ENCODE data around the gene ESYT2. TPM values are rescaled to one million over a fixed set of nuclear protein-coding genes. Genes with fewer than 3 reads are reported as not detected.

ESYT2 gene
- total RNA-seq, 1 donor from 2014 or later: 102 TPM

- H3K4me3 ChIP-seq: peak overlapping the region; percentile 74 to 90
- no peak for DNase-seq (ENCODE audit: low spot score in 2 of 2)
- H3K4me1 ChIP-seq: peaks cover 0 to 21% of the 10 kb centered on the region in 2 donors
- peak overlapping the region; percentile 97 to 100 for H3K27ac ChIP-seq
- no peak for TF ChIP-seq CTCF (IDR thresholded peaks at IDR 0.05)
- no peaks in the 10 kb centered on the region for H3K9me3 ChIP-seq
- H3K36me3 ChIP-seq: peaks cover 0 to 4% of the 10 kb centered on the region in 2 donors
- no peaks in the 10 kb centered on the region for H3K27me3 ChIP-seq
- intact Hi-C loops (cut with DNase I): loop anchor here (2.0 to 10.0 kb wide), 3 partner anchors 25 to 267 kb away; partner anchors contain the start of gene NCAPG2
Observed at GRCh38 chr7:158827411-158828132, 1.7 kb downstream of the ESYT2 start.

GRCh38 chr7:158825628-158826289 is 3.5 kb downstream of the ESYT2 start:
- Histone ChIP-seq H3K4me1 (peaks cover 7 to 35% of the 10 kb centered on the region in 2 donors), H3K9me3 (no peaks in the 10 kb centered on the region), H3K4me3 (no peak overlapping the region), H3K27me3 (no peaks in the 10 kb centered on the region), H3K36me3 (peaks cover 0 to 4% of the 10 kb centered on the region in 2 donors), H3K27ac (peak overlapping the region in 1 of 2 donors; percentile 97)
- DNase-seq (ENCODE audit: low spot score in 2 of 2): no peak
- intact Hi-C loops (cut with DNase I): loop anchor here (10.0 kb wide), 1 partner anchor 269 kb away; no protein-coding TSS in a partner anchor
- no peak for TF ChIP-seq CTCF (IDR thresholded peaks at IDR 0.05)

GRCh38 chr7:158824028-158824427 is 5.3 kb downstream of the ESYT2 start:
- Histone ChIP-seq H3K4me3 (no peak overlapping the region), H3K9me3 (no peaks in the 10 kb centered on the region), H3K27ac (peak overlapping the region; percentile 41 to 97), H3K27me3 (no peaks in the 10 kb centered on the region), H3K4me1 (peaks cover 15 to 53% of the 10 kb centered on the region in 2 donors), H3K36me3 (peaks cover 0 to 4% of the 10 kb centered on the region in 2 donors)
- intact Hi-C loops (cut with DNase I): loop anchor here (10.0 kb wide), 1 partner anchor 271 kb away; no protein-coding TSS in a partner anchor
- no peak for TF ChIP-seq CTCF (IDR thresholded peaks at IDR 0.05)
- DNase-seq (ENCODE audit: low spot score in 2 of 2): no peak

GRCh38 chr7:158821171-158822031 is 7.9 kb downstream of the ESYT2 start:
- TF ChIP-seq CTCF (IDR thresholded peaks at IDR 0.05): no peak
- Histone ChIP-seq H3K36me3 (peaks cover 0 to 4% of the 10 kb centered on the region in 2 donors), H3K27ac (peak overlapping the region; percentile 77 to 89), H3K27me3 (no peaks in the 10 kb centered on the region), H3K4me1 (peaks cover 21 to 74% of the 10 kb centered on the region in 2 donors), H3K9me3 (no peaks in the 10 kb centered on the region), H3K4me3 (peak overlapping the region in 1 of 2 donors; percentile 29)
- no peak for DNase-seq (ENCODE audit: low spot score in 2 of 2)
- intact Hi-C loops (cut with DNase I): loop anchor here (10.0 kb wide), 1 partner anchor 273 kb away; no protein-coding TSS in a partner anchor

- H3K36me3 ChIP-seq: no peaks in the 10 kb centered on the region
- peak overlapping the region; percentile 56 to 89 for H3K27ac ChIP-seq
- DNase-seq (ENCODE audit: low spot score in 2 of 2): no peak
- no peaks in the 10 kb centered on the region for H3K9me3 ChIP-seq
- H3K4me3 ChIP-seq: peak overlapping the region in 1 of 2 donors; percentile 6
- H3K4me1 ChIP-seq: peaks cover 27 to 78% of the 10 kb centered on the region in 2 donors
- intact Hi-C loops (cut with DNase I): loop anchor here (10.0 kb wide), 1 partner anchor 274 kb away; no protein-coding TSS in a partner anchor
- H3K27me3 ChIP-seq: no peaks in the 10 kb centered on the region
- no peak for TF ChIP-seq CTCF (IDR thresholded peaks at IDR 0.05)
Observed at GRCh38 chr7:158820656-158821055, 8.7 kb downstream of the ESYT2 start.

All from ascending aorta (tissue), 2 donors.